Neural progenitor cell (in vitro differentiated cells): ENCODE results near the gene VAV3.

Source experiments
- CTCF ChIP-seq: fragments of 200-600 bp; sonication (generic); IDR thresholded peaks from 2 replicates; pipeline ENCODE4 v1.5.1; 2017; ENCODE audit warnings: antibody characterized with exemption, mild to moderate bottlenecking
- EZH2 ChIP-seq: fragments of 200-600 bp; sonication (generic); IDR thresholded peaks from 2 replicates; pipeline ENCODE4 v1.6.1; 2017; ENCODE audit warnings: antibody characterized with exemption, mild to moderate bottlenecking, moderate library complexity
- EZH2phosphoT487 ChIP-seq: fragments of 200-600 bp; sonication (generic); IDR thresholded peaks from 2 replicates; pipeline ENCODE4 v1.6.1; 2017; ENCODE audit warnings: antibody characterized with exemption

DNA sequence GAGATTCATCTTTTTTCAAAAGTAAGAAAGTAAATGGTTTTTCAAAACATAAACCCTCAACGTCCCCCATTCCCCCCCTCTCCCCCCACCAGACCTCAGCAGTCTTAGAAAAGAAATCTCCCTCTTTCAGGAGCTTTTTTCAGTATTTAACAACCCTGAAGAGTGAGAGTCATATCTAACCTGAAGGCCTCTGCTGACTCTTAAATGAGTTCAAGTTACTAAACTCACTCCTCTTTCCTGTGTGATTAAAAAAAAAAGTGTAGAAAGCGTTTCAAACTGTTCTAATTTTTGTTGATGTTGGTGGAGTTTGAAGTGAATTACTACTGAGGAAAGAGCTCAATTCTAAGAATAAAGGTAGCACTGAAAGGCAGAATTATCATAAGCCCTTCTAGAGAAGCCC lies 93.7 kb downstream of the VAV3 start:
- TF ChIP-seq CTCF (no peak), EZH2phosphoT487 (no peak), EZH2 (no peak)
